Transverse colon (tissue), 4 donors: ENCODE data around the gene PLEKHG1.

Source experiments
- CTCF ChIP-seq, 5 experiments: fragments of 200-600 bp in 3 of 5; fragments of 450-650 bp in 2 of 5; sonication (generic) in 3 of 5; IDR thresholded peaks; 1 replicate in 2 of 5; 2 replicates in 3 of 5; pipeline ENCODE4 v1.5.1; 2016 to 2017; ENCODE audit warnings: antibody characterized with exemption in 5 of 5, inconsistent platforms in 3 of 5, mild to moderate bottlenecking in 2 of 5, moderate library complexity in 1 of 5
- EP300 ChIP-seq: sonication (generic); formaldehyde crosslinking; IDR thresholded peaks from one replicate; pipeline ENCODE4 v1.6.1; 2017; ENCODE audit warnings: antibody characterized with exemption, low read depth
- POLR2A ChIP-seq: fragments of 450-650 bp; IDR thresholded peaks from one replicate; pipeline ENCODE4 v1.6.1; 2016; ENCODE audit warnings: antibody characterized with exemption, mild to moderate bottlenecking, moderate library complexity
- POLR2AphosphoS5 ChIP-seq, 3 donors: sonication (generic); formaldehyde crosslinking; IDR thresholded peaks; one replicate each; pipeline ENCODE4 v1.6.1; 2016; ENCODE audit warnings: antibody characterized with exemption in 3 of 3

GRCh38 chr6:150641398-150642139 lies 41.9 kb downstream of the PLEKHG1 start:
- TF ChIP-seq CTCF (IDR thresholded peaks at IDR 0.05): no peak
- TF ChIP-seq POLR2A: no peak
- no peak for TF ChIP-seq POLR2AphosphoS5 (IDR thresholded peaks at IDR 0.05)
- TF ChIP-seq EP300: no peak
